Astrocyte of the cerebellum (primary cell): ENCODE results near the gene VTI1B.
"Not testable (repeated sequence)": the region's sequence is repeated elsewhere in the genome, so short reads cannot be mapped to it uniquely, and the experiment has no call there.

Experiments
- DNase-seq: peaks from one replicate; pipeline ENCODE4 v3.0.0-alpha.2; 2011; ENCODE audit warnings: low read depth
- H3K4me3 ChIP-seq: 2 replicates; pipeline ENCODE4 v1.5.1; 2011; ENCODE audit warnings: mild to moderate bottlenecking, low read depth, low read length, moderate library complexity
- CTCF ChIP-seq: IDR thresholded peaks from 2 replicates; pipeline ENCODE4 v1.5.1; 2012; ENCODE audit warnings: low read length, low read depth, moderate library complexity, mild to moderate bottlenecking; ENCODE audit errors: missing control alignments
- in situ Hi-C: cut with HindIII; loops from 2 replicates; pipeline ENCODE4 v1.10.0; 2017; ENCODE audit warnings: low sequenced_read_pairs

The VTI1B gene

GRCh38 chr14:67609642-67610310, 64.7 kb downstream of the VTI1B start:
- no peak overlapping the region for H3K4me3 ChIP-seq
- DNase-seq, result no peak
- no peak for TF ChIP-seq CTCF
- in situ Hi-C loops, result no loop called here

- in situ Hi-C loops, result no loop called here
- TF ChIP-seq CTCF, result no peak
- H3K4me3 ChIP-seq, result no peak overlapping the region
- no peak for DNase-seq
These were observed 66.8 kb downstream of the VTI1B start for GRCh38 chr14:67607646-67608045.

GRCh38 chr14:67602995-67603545, 71.4 kb downstream of the VTI1B start:
- TF ChIP-seq CTCF, result no peak
- in situ Hi-C loops, result no loop called here
- no peak for DNase-seq
- no peak overlapping the region for H3K4me3 ChIP-seq

- in situ Hi-C loops, result no loop called here
- DNase-seq, result no peak
- TF ChIP-seq CTCF, result no peak
- no peak overlapping the region for H3K4me3 ChIP-seq
These were observed 72.4 kb downstream of the VTI1B start for GRCh38 chr14:67602076-67602475.

GRCh38 chr14:67600562-67600974, 73.9 kb downstream of the VTI1B start:
- peak overlapping the region; percentile 87 for H3K4me3 ChIP-seq
- in situ Hi-C loops, DNase-seq: not testable (repeated sequence)

- peak within 1 kb of the TSS; percentile 87 for H3K4me3 ChIP-seq
- in situ Hi-C loops, result no loop called here
- DNase-seq, result peak; percentile 48
- TF ChIP-seq CTCF, result peak; percentile 56
These were observed 74.5 kb downstream of the VTI1B start, which contains the start of gene PIGH for GRCh38 chr14:67599698-67600561. PIGH (minus strand) TSS chr14:67600268; CDS start chr14:67600203, 65 bp downstream.
